ENCODE data around the gene ACKR2.

GRCh38 chr3:42901073-42901415 is 91.8 kb downstream of the ACKR2 start:
- TF ChIP-seq CTCF (IDR thresholded peaks at IDR 0.05) (no peak), EP300 (IDR thresholded peaks at IDR 0.05; ENCODE audit: borderline replicate concordance in 1 of 2, low read depth in 1 of 2, low read length in 1 of 2) (no peak), FOXM1 (IDR thresholded peaks at IDR 0.05; ENCODE audit: low read depth) (no peak), FOSL2 (IDR thresholded peaks at IDR 0.05; ENCODE audit: borderline replicate concordance, low read depth) (no peak), USF2 (IDR thresholded peaks at IDR 0.05; ENCODE audit: borderline replicate concordance, low read depth, low read length) (no peak), EZH2phosphoT487 (IDR thresholded peaks at IDR 0.05; ENCODE audit: borderline replicate concordance, low read depth) (no peak), IRF3 (IDR thresholded peaks at IDR 0.05; ENCODE audit: low read depth, low read length) (no peak), MEF2A (IDR thresholded peaks at IDR 0.05; ENCODE audit: borderline replicate concordance, low read depth) (no peak), ELF1 (IDR thresholded peaks at IDR 0.05) (no peak), YY1 (IDR thresholded peaks at IDR 0.05; ENCODE audit: low read depth) (no peak)
